Kidney (tissue), 14 donors: ENCODE data around the gene FIG4. TPM values are rescaled to one million over a fixed set of nuclear protein-coding genes. Genes with fewer than 3 reads are reported as not detected.

Source experiments
- DNase-seq, 5 donors: peaks; one replicate each; pipeline ENCODE4 v3.0.0-alpha.2; 2013 to 2020
- FAIRE-seq: peaks from 2 replicates; lab custom pipeline; 2012; peaks lifted over from hg19 to GRCh38; lab: Jason Lieb, UNC
- H3K27ac ChIP-seq, 2 donors: one replicate each; pipeline ENCODE4 v1.7.0; 2013; ENCODE audit warnings: low read depth in 2 of 2, low read length in 2 of 2, inconsistent platforms in 1 of 2
- H3K27me3 ChIP-seq: one replicate; pipeline ENCODE4 v1.7.1; 2013; ENCODE audit warnings: low read length, inconsistent platforms; ENCODE audit not compliant: control insufficient read depth, insufficient read depth
- H3K36me3 ChIP-seq, 3 donors: one replicate each; pipeline versions ENCODE4 v1.7.0 to v1.7.1; 2013; ENCODE audit warnings: low read length in 3 of 3, control low read depth in 1 of 3, inconsistent platforms in 1 of 3; ENCODE audit not compliant: insufficient read depth in 3 of 3, control insufficient read depth in 2 of 3
- H3K4me1 ChIP-seq, 3 donors: one replicate each; pipeline versions ENCODE4 v1.7.0 to v1.7.1; 2013; ENCODE audit warnings: low read length in 3 of 3, inconsistent platforms in 1 of 3, low read depth in 1 of 3; ENCODE audit not compliant: control insufficient read depth in 2 of 3, insufficient read depth in 2 of 3
- H3K4me3 ChIP-seq, 3 donors: one replicate each; pipeline versions ENCODE4 v1.7.0 to v1.8.1; 2013; ENCODE audit warnings: low read length in 3 of 3, control low read depth in 1 of 3, inconsistent platforms in 1 of 3
- H3K9ac ChIP-seq, 3 donors: one replicate each; pipeline versions ENCODE4 v1.7.0 to v1.7.1; 2013; ENCODE audit warnings: low read length in 3 of 3, control low read depth in 1 of 3, inconsistent platforms in 1 of 3
- H3K9me3 ChIP-seq, 3 donors: one replicate each; pipeline versions ENCODE4 v1.7.0 to v1.7.1; 2013; ENCODE audit warnings: low read length in 3 of 3, control low read depth in 1 of 3, inconsistent platforms in 1 of 3; ENCODE audit not compliant: control insufficient read depth in 2 of 3, insufficient read depth in 1 of 3
- CTCF ChIP-seq: IDR thresholded peaks from 3 replicates; pipeline ENCODE4 v1.5.1; 2012; ENCODE audit warnings: mild to moderate bottlenecking, moderate library complexity, borderline replicate concordance; ENCODE audit not compliant: insufficient read depth; ENCODE audit errors: extremely low read depth
- intact Hi-C: fragments of 100-400 bp; cut with DNase I; formaldehyde crosslinking; loops from one replicate; pipeline ENCODE4 v1.11.1; 2022
- polyA plus RNA-seq: library from polyadenylated mRNA; stranded (reverse); fragments of 350-450 nt; fragmentation: Illumina TruSeq; extraction: RNeasy Lipid Tissue Mini Kit (QIAGEN cat#74804); gene quantifications from one replicate; pipeline ENCODE4 v1.2.3, GENCODE V29; 2014; ENCODE audit warnings: low read depth, low replicate concordance; ENCODE audit not compliant: insufficient read depth
- total RNA-seq: library from RNA; stranded (reverse); fragmentation: NEBNext Ultra II Directional; extraction: Animal tissue kit (Norgen Biotek cat#: 25700); gene quantifications from one replicate; pipeline ENCODE4 v1.2.1, GENCODE V29; 2021
- donor health status: control.
- donor health status: control.
- donor health status: control.
- donor health status: control.
- donor health status: control.
- donor health status: DM: yes; HTN: yes; CAD: no.
- donor health status: Normal renal cell carcinoma (clear cell type).

Gene FIG4
- total and polyA plus RNA-seq, 2 donors from 2014 or later: 13.1 to 17.8 TPM

DNA sequence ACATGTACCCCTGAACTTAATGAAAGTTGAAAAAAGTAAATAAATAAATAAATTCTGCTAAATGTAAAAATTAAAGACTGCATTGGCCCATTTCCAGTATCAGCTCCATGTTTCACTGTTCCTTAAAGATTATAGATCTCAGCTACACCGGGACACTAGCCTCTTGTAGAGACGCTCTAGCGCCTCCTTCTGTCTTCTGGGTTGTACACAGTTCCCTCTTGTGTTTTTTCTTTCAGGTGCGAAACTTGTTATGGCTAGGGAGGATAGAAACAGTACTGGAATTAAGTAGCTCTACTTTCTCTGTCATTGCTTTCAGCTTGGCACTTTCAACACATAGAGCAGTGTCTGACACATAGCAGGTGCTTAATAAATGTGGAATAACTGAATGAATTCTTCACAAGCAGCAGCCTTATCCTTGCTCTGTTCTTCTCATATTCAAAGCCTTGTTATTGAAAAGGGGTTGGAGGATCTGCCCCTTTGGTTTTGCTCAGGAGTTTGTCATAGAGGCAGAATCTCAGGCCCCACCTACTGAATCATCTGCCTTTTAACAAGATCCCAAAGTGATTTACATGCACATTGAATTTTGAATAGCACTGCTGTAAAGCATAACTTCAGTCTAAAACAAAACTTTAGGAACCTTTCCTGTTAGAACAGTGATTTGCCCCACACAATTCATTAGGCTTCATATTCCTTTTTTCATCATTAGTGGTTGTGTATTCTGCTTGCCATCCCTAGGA, 92.3 kb downstream of the FIG4 start:
- no peak overlapping the region for H3K27ac ChIP-seq
- no peak overlapping the region for H3K9ac ChIP-seq
- TF ChIP-seq CTCF: peak; percentile 21
- H3K27me3 ChIP-seq: no peaks in the 10 kb centered on the region
- intact Hi-C loops: no loop called here
- H3K4me3 ChIP-seq: no peak overlapping the region
- DNase-seq (no peak), FAIRE-seq (no peak)
- no peaks in the 10 kb centered on the region for H3K36me3 ChIP-seq
- H3K9me3 ChIP-seq: no peaks in the 10 kb centered on the region
- no peaks in the 10 kb centered on the region for H3K4me1 ChIP-seq

GRCh38 chr6:109787312-109787711, 96.2 kb downstream of the FIG4 start:
- no peak overlapping the region for H3K27ac ChIP-seq
- no peak overlapping the region for H3K4me3 ChIP-seq
- H3K36me3 ChIP-seq: no peaks in the 10 kb centered on the region
- H3K9me3 ChIP-seq: no peaks in the 10 kb centered on the region
- no peak overlapping the region for H3K9ac ChIP-seq
- H3K4me1 ChIP-seq: no peaks in the 10 kb centered on the region
- TF ChIP-seq CTCF: no peak
- H3K27me3 ChIP-seq: no peaks in the 10 kb centered on the region
- FAIRE-seq (no peak), DNase-seq (no peak)
- intact Hi-C loops: no loop called here

DNA sequence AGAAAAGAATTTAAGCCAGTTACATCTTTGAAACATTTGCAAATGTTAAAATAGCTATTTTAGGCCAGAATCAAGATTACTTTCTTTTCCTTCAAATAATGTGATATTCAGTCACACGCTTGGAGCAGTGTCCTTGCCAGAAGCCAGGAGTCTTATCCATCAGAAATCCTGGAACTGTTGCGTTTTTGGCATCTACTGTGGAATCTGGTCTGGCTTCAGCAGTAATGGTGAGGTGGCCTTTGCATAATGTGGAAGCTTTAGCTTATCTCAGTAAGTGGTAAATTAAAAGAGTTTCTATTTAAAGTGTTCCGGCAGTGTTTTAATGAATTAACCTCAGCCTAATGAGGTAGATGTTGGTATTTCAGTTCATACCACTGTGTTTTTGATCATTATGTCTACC, 97.6 kb downstream of the FIG4 start:
- no peak for FAIRE-seq
- TF ChIP-seq CTCF: no peak
- intact Hi-C loops: no loop called here

More for the DNA sequence above, 97.6 kb downstream of the FIG4 start:
- Histone ChIP-seq H3K4me3 (no peak overlapping the region), H3K36me3 (peaks cover 0 to 5% (median 0%) of the 10 kb centered on the region in 3 donors), H3K27me3 (no peaks in the 10 kb centered on the region), H3K27ac (no peak overlapping the region), H3K9me3 (no peaks in the 10 kb centered on the region), H3K4me1 (no peaks in the 10 kb centered on the region), H3K9ac (no peak overlapping the region)
- DNase-seq: no peak
